GM23338 (cell line): ENCODE data around the gene RASEF. TPM values are rescaled to one million over a fixed set of nuclear protein-coding genes. Genes with fewer than 3 reads are reported as not detected.
A peak's percentile ranks its signal among the peaks of the same experiment; 100 is the strongest.

Experiments
- ATAC-seq: fragments of 200-7000 bp; cut with Tn5 transposase; 3 replicates; pipeline ENCODE4 v1.9.1; 2020
- DNase-seq: peaks from one replicate; pipeline ENCODE4 v3.0.0-alpha.2; 2015; ENCODE audit warnings: low spot score
- H2AFZ ChIP-seq: fragments of 200-600 bp; sonication (generic); 2 replicates; pipeline ENCODE4 v1.8.0; 2016; ENCODE audit warnings: antibody characterized with exemption, mild to moderate bottlenecking, moderate library complexity
- H3F3A ChIP-seq: fragments of 200-600 bp; sonication (generic); replicated peaks from 2 replicates; pipeline ENCODE4 v1.8.0; 2017; ENCODE audit warnings: antibody characterized with exemption, mixed run types, low read depth
- H3K27ac ChIP-seq: fragments of 200-600 bp; sonication (generic); 2 replicates; pipeline ENCODE4 v1.6.1; 2016; ENCODE audit warnings: low read depth
- H3K27me3 ChIP-seq: fragments of 200-600 bp; sonication (generic); 2 replicates; pipeline ENCODE4 v1.8.0; 2016; ENCODE audit warnings: mild to moderate bottlenecking, mixed run types, moderate library complexity; ENCODE audit not compliant: insufficient read depth
- H3K36me3 ChIP-seq: fragments of 200-600 bp; sonication (generic); 2 replicates; pipeline ENCODE4 v1.8.0; 2016; ENCODE audit warnings: mild to moderate bottlenecking; ENCODE audit not compliant: insufficient read depth
- H3K4me1 ChIP-seq: fragments of 200-600 bp; sonication (generic); 2 replicates; pipeline ENCODE4 v1.8.0; 2016; ENCODE audit warnings: mild to moderate bottlenecking, moderate library complexity; ENCODE audit not compliant: insufficient read depth
- H3K4me2 ChIP-seq: fragments of 200-600 bp; sonication (generic); 2 replicates; pipeline ENCODE4 v1.7.1; 2017; ENCODE audit warnings: mixed run types
- H3K4me3 ChIP-seq: fragments of 200-600 bp; sonication (generic); 2 replicates; pipeline ENCODE4 v1.6.1; 2016; ENCODE audit warnings: mixed run types
- H3K79me2 ChIP-seq: fragments of 200-600 bp; sonication (generic); replicated peaks from 2 replicates; pipeline ENCODE4 v1.8.0; 2017; ENCODE audit warnings: mild to moderate bottlenecking; ENCODE audit not compliant: insufficient read depth
- H3K9me2 ChIP-seq: fragments of 200-600 bp; sonication (generic); 2 replicates; pipeline ENCODE4 v1.8.0; 2017; ENCODE audit not compliant: insufficient read depth
- H4K20me1 ChIP-seq: fragments of 200-600 bp; sonication (generic); replicated peaks from 2 replicates; pipeline ENCODE4 v1.8.0; 2017; ENCODE audit warnings: mild to moderate bottlenecking; ENCODE audit not compliant: insufficient read depth
- H3K27ac Mint-ChIP-seq: 2 replicates; pipeline ENCODE4 v1.8.0; 2020; ENCODE audit warnings: inconsistent platforms, mild to moderate bottlenecking, moderate library complexity, mixed read lengths
- H3K27me3 Mint-ChIP-seq: 3 replicates; pipeline ENCODE4 v1.8.0; 2022; ENCODE audit warnings: low read depth, mild to moderate bottlenecking, moderate library complexity, mixed read lengths, inconsistent platforms; ENCODE audit not compliant: insufficient read depth, poor library complexity
- H3K36me3 Mint-ChIP-seq: 3 replicates; pipeline ENCODE4 v1.8.0; 2021; ENCODE audit warnings: low read depth, mild to moderate bottlenecking, inconsistent platforms, moderate library complexity, mixed read lengths
- H3K4me1 Mint-ChIP-seq: 3 replicates; pipeline ENCODE4 v1.8.0; 2020; ENCODE audit warnings: mild to moderate bottlenecking, inconsistent platforms, mixed read lengths
- H3K4me3 Mint-ChIP-seq: 3 replicates; pipeline ENCODE4 v1.8.0; 2021; ENCODE audit warnings: moderate library complexity, mild to moderate bottlenecking, inconsistent platforms, mixed read lengths
- H3K9me3 Mint-ChIP-seq: 3 replicates; pipeline ENCODE4 v1.8.0; 2020; ENCODE audit warnings: moderate library complexity, mild to moderate bottlenecking, inconsistent platforms, mixed read lengths
- CREB1 ChIP-seq: fragments of 250-450 bp; sonication (Bioruptor Pico); IDR thresholded peaks from 2 replicates; pipeline ENCODE4 v1.5.0; 2020; ENCODE audit warnings: low read depth, mild to moderate bottlenecking, moderate library complexity
- CTCF ChIP-seq, 2 experiments: fragments of 200-600 bp in 1 of 2; sonication (generic) in 1 of 2; conservative IDR thresholded peaks; 2 replicates each; pipeline versions ENCODE4 v1.5.1 to v1.6.1; 2016 to 2017; ENCODE audit warnings: antibody characterized with exemption in 2 of 2, low read depth in 2 of 2, mild to moderate bottlenecking in 2 of 2, moderate library complexity in 1 of 2
- ETS1 ChIP-seq: IDR thresholded peaks from 2 replicates; pipeline ENCODE4 v1.6.1; 2016; ENCODE audit warnings: antibody characterized with exemption
- EZH2 ChIP-seq: fragments of 200-600 bp; sonication (generic); IDR thresholded peaks from one replicate; pipeline ENCODE4 v1.8.0; 2017; ENCODE audit warnings: antibody characterized with exemption, mild to moderate bottlenecking, low read depth; ENCODE audit not compliant: unreplicated experiment
- EZH2phosphoT487 ChIP-seq: fragments of 200-600 bp; sonication (generic); IDR thresholded peaks from one replicate; pipeline ENCODE4 v1.8.1; 2018; ENCODE audit warnings: antibody characterized with exemption; ENCODE audit not compliant: unreplicated experiment
- NANOG ChIP-seq: IDR thresholded peaks from 2 replicates; pipeline ENCODE4 v1.6.1; 2016; ENCODE audit warnings: antibody characterized with exemption, borderline replicate concordance
- POLR2AphosphoS5 ChIP-seq: IDR thresholded peaks from 2 replicates; pipeline ENCODE4 v1.6.1; 2016; ENCODE audit warnings: antibody characterized with exemption, low read depth
- REST ChIP-seq: IDR thresholded peaks from one replicate; pipeline ENCODE4 v1.6.1; 2018; ENCODE audit warnings: antibody characterized with exemption; ENCODE audit not compliant: unreplicated experiment
- STAT1 ChIP-seq: IDR thresholded peaks from one replicate; pipeline ENCODE4 v1.6.1; 2016; ENCODE audit warnings: antibody characterized with exemption; ENCODE audit not compliant: unreplicated experiment
- ZNF114 ChIP-seq: fragments of 250-450 bp; sonication (Bioruptor Pico); IDR thresholded peaks from 2 replicates; pipeline ENCODE4 v1.5.0; 2020; ENCODE audit warnings: mild to moderate bottlenecking, moderate library complexity
- polyA plus RNA-seq: library from polyadenylated mRNA; unstranded; fragments of >200 nt; fragmentation: Nextera tagmentation; extraction: Ambion mirVana; gene quantifications from 2 replicates; pipeline ENCODE4 v1.2.1, GENCODE V29; 2016
- total RNA-seq: library from RNA; depleted of rRNA; stranded (reverse); fragments of >200 nt; shearing (Covaris generic); gene quantifications from 2 replicates; pipeline ENCODE4 v1.2.3, GENCODE V29; 2014

Gene RASEF
- total and polyA plus RNA-seq, 2 experiments from 2014 or later, result 3.6 to 10.4 TPM

- TF ChIP-seq REST, result no peak
- TF ChIP-seq EZH2, result no peak
- TF ChIP-seq NANOG, result no peak
- no peak for TF ChIP-seq ETS1
Observed at GRCh38 chr9:83015897-83016296, 47.0 kb downstream of the RASEF start (continued).

- H3K27me3 Mint-ChIP-seq, result peaks cover 2% of the 10 kb centered on the region
- Histone ChIP-seq H3K79me2 (no peaks in the 10 kb centered on the region), H3F3A (no peaks in the 10 kb centered on the region), H3K4me1 (peaks cover 9% of the 10 kb centered on the region), H3K4me2 (peak overlapping the region; percentile 36), H3K27me3 (no peaks in the 10 kb centered on the region), H3K27ac (no peak overlapping the region), H2AFZ (no peak overlapping the region), H3K4me3 (no peak overlapping the region), H3K9me2 (peaks cover 2% of the 10 kb centered on the region; the same call in 1 of the 2 replicates), H3K36me3 (no peaks in the 10 kb centered on the region), H4K20me1 (no peaks in the 10 kb centered on the region)
- no peak overlapping the region for H3K27ac Mint-ChIP-seq
- H3K4me3 Mint-ChIP-seq, result no peak overlapping the region
- ATAC-seq (no peak), DNase-seq (no peak)
- H3K36me3 Mint-ChIP-seq, result peaks cover 5% of the 10 kb centered on the region; the same call in 1 of the 3 replicates
- peaks cover 15% of the 10 kb centered on the region; the same call in 2 of the 3 replicates for H3K4me1 Mint-ChIP-seq
- peaks cover 5% of the 10 kb centered on the region; the same call in 2 of the 3 replicates for H3K9me3 Mint-ChIP-seq
- no peak for TF ChIP-seq EZH2
- no peak for TF ChIP-seq POLR2AphosphoS5
- no peak for TF ChIP-seq STAT1
- no peak for TF ChIP-seq EZH2phosphoT487
- no peak for TF ChIP-seq CTCF (conservative IDR thresholded peaks at IDR 0.05; ENCODE audit: low read depth in 2 of 2)
- TF ChIP-seq ETS1, result no peak
- TF ChIP-seq ZNF114 (CRISPR knock-in tag), result no peak
- no peak for TF ChIP-seq REST
- TF ChIP-seq CREB1, result no peak
- no peak for TF ChIP-seq NANOG
Observed at GRCh38 chr9:83013867-83014605, 48.9 kb downstream of the RASEF start.
